IPS-15b (cell line): ENCODE data around the gene IFNA13.

Source experiments
- H3K27me3 ChIP-seq: one replicate; pipeline ENCODE4 v1.6.1; 2013; ENCODE audit warnings: low read length; ENCODE audit not compliant: control insufficient read depth, insufficient read depth
- H3K36me3 ChIP-seq: one replicate; pipeline ENCODE4 v1.6.1; 2013; ENCODE audit warnings: low read length; ENCODE audit not compliant: control insufficient read depth, insufficient read depth
- H3K4me1 ChIP-seq: one replicate; pipeline ENCODE4 v1.6.1; 2013; ENCODE audit warnings: mild to moderate bottlenecking, low read length; ENCODE audit not compliant: control insufficient read depth, insufficient read depth
- H3K4me3 ChIP-seq: one replicate; pipeline ENCODE4 v1.5.1; 2013; ENCODE audit warnings: low read depth, low read length
- H3K9ac ChIP-seq: one replicate; pipeline ENCODE4 v1.6.1; 2013; ENCODE audit warnings: low read depth, mild to moderate bottlenecking, low read length
- H3K9me3 ChIP-seq: one replicate; pipeline ENCODE4 v1.6.1; 2013; ENCODE audit warnings: mild to moderate bottlenecking, low read length; ENCODE audit not compliant: control insufficient read depth, insufficient read depth

Gene IFNA13

DNA sequence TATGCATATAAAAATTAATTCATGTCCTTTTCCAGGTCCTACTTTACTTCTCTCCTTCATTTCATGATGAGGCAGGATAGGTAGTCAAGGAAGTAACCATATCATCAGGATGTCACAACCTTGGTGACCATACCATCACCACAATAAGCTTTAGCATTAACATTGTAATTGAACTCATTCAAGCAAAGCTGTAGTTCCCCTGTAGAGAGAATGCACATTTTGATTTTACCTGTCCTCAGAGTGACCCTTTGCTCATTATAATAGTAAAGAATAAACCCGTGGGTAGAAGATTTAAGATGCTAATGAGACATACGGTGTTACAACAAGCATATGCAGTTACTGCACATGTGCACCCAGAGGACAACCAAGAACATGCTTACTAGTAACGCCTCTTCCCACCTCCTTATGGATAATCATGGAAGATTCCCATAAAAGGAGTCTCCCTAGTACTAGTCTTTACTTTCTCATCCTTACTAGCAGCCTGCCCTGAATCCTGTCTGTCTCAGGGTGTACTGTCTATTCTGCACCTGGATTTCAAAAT is 19.4 kb downstream of the IFNA13 start:
- H3K4me1 ChIP-seq = no peaks in the 10 kb centered on the region
- no peak overlapping the region for H3K9ac ChIP-seq
- no peaks in the 10 kb centered on the region for H3K36me3 ChIP-seq
- H3K9me3 ChIP-seq = no peaks in the 10 kb centered on the region
- H3K27me3 ChIP-seq = no peaks in the 10 kb centered on the region
- no peak overlapping the region for H3K4me3 ChIP-seq

DNA sequence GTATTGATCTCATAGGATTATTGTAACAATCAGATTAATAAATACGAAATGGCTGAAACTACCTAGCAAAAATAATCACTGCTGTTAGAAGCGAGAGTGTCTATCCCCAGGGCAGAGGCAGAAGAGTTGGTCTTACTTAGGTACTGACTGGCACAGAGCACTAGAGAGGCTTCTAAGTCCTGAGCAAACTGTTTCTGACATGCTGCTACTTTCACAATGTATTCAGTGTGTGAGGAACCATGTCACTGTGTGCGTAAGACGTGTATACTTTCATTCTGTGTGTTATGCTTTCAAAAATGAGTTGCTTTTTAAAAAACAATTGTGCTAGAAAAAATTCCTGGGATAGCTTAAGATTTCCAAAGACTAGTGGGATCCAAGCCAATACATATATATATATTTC is 27.1 kb downstream of the IFNA13 start:
- Histone ChIP-seq H3K27me3 (no peaks in the 10 kb centered on the region), H3K9ac (no peak overlapping the region), H3K4me3 (no peak overlapping the region), H3K36me3 (no peaks in the 10 kb centered on the region), H3K9me3 (no peaks in the 10 kb centered on the region), H3K4me1 (peaks cover 3% of the 10 kb centered on the region)

DNA sequence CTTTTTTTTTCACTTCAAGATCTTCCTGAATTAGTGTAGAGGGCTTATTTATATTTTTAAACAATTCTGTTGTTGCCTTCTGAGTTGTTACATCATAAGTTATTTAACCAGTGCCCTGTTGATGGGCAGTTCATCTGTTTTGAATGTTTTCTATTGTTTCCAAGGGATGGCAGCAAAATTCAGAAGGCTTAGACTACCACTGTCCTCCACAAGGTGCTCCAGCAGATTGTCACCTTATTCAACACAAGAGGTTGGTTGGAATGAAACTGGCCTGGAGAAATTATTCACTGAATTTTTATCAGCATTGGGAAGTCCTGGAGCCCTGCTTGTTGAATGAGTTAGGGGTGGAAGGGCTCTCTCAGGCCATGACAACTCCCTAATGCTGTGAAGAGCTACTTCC is 31.4 kb downstream of the IFNA13 start:
- Histone ChIP-seq H3K9me3 (no peaks in the 10 kb centered on the region), H3K27me3 (no peaks in the 10 kb centered on the region), H3K4me1 (peaks cover 8% of the 10 kb centered on the region), H3K4me3 (no peak overlapping the region), H3K9ac (no peak overlapping the region), H3K36me3 (no peaks in the 10 kb centered on the region)

DNA sequence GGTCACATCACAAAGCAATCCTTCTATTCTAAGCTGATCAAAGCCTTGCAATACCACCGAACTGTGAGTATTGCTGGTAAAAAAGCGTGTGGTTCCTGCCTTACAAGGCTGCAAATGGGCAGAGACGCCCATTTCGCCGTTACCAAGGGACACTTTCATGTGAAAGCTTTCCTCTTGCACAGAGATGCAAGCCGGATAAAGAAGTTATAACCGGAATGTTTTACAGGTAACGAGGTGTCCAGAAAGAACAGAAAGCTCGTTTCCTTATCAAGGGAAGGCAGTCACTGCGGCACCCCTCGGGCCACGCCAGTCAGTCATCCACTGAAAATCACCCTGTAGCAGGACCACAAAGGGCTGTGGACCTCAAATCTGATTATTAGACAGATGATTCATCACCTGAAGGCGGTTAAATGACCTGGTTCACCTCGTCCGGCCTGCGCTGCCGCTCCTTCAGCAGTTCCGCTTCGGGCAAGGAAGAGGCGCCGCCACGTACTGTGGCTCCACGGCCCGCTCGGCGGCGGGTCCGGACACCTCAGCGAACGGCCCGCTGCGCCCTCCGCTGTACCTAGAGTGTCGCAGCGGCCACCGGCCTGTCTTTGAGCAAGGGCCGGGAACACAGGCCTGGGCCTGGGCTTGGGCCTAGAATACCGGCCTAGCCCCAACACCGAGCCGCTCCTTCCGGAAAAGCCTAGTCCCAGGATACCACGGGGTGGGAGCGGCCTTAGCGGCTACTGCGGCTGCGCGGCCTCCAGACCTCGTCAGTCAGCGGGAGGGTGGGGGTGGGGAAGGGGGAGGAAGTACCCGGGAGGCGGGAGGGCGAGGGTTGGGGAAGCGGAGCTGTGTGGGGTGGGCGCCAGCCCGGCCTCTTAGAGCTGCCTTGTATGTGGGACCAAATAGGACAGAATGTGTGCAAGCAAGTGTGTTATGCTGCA is 32.9 kb downstream of the IFNA13 start, which contains the start of gene KLHL9:
KLHL9 (minus strand) TSS at position 704 of the 932 bp plus-strand sequence; CDS start at position 159, 545 bp downstream.
- Histone ChIP-seq H3K4me3 (peak within 1 kb of the TSS; percentile 92), H3K9ac (peak within 1 kb of the TSS; percentile 90), H3K4me1 (peaks cover 8% of the 10 kb centered on the region), H3K9me3 (no peaks in the 10 kb centered on the region), H3K27me3 (no peaks in the 10 kb centered on the region), H3K36me3 (no peaks in the 10 kb centered on the region)

DNA sequence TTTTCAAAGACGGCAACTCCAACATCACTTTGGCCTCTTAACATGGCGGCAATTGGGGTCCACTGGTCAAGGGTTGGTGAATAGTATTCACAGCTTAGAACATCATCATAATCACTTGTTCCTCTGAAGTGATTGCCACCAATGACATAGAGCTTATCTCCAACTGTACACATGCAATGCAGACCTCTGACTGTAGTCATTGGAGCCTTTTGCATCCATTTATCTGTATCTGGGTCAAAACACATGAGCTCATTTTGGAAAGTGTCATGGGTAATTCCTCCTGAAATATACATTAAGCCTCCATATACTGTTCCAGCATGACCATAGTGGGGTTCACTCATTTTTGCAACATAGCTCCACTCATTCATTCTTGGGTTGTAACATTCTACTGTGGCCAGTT is 34.6 kb downstream of the IFNA13 start:
- H3K4me1 ChIP-seq = peaks cover 8% of the 10 kb centered on the region
- peak overlapping the region; percentile 22 for H3K4me3 ChIP-seq
- H3K27me3 ChIP-seq = no peaks in the 10 kb centered on the region
- no peaks in the 10 kb centered on the region for H3K36me3 ChIP-seq
- H3K9me3 ChIP-seq = no peaks in the 10 kb centered on the region
- H3K9ac ChIP-seq = no peak overlapping the region

DNA sequence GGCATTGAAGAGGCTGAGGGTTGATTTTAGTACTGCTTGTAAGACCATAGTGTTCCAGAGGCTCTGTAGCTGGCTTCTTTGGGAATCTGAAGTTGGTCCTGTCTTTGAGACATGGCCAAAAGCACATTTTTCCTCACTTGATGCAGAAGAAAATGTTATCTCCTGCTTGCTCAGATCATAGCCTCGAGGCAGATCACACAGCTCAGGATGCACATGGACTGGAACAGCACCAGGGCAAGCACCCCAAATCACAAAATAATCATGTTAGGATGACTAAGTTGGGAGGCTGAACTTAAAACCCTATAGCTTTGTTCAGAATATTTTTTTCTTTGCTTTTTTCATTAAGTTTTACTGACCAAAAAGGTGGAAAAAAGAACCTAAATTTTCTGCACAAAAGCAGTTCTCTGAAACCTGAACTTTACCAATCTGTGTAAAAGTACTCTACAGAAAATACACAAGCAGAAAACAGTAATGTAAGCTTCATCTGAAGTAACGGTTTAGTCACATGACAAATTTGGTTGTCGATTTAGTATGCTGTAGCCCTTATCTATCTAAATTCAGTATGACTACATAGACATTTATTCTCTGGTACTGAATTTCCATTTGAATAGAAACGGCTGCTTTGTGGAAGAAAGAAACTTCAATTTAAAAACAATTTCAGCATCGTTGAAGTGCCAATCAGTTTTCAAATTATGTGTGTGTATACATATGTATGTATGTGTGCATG is 36.0 kb downstream of the IFNA13 start:
- Histone ChIP-seq H3K9ac (no peak overlapping the region), H3K27me3 (no peaks in the 10 kb centered on the region), H3K36me3 (no peaks in the 10 kb centered on the region), H3K4me3 (no peak overlapping the region), H3K4me1 (peaks cover 8% of the 10 kb centered on the region), H3K9me3 (no peaks in the 10 kb centered on the region)

DNA sequence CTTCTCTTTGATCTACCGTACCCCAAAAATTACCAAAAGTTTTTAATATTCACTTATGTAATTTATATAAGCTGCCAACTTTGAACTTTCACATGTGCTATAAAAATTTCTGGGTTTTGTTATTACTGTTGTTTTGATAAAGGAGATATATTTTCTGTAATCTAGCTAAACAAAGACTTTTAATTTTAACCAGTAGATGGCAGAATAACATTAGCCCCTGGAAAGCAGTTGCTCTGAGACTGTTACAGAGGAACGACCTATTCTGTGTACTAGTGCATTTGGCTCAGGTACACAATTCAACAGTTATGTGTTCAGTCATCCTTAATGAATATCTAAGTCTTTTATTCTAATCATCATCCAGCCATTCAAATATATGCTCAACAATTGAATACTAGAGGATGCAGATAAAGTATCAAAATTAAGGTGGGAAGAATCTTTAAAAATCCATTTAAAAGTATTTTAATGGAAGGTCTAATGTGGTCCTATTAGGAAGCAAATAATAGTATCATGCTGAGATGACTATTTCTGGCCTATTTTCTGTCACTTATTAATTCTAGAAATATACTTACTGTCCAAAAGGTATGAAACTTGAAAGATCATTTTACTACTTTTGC is 41.2 kb downstream of the IFNA13 start:
- Histone ChIP-seq H3K4me3 (no peak overlapping the region), H3K9ac (no peak overlapping the region), H3K4me1 (no peaks in the 10 kb centered on the region), H3K36me3 (no peaks in the 10 kb centered on the region), H3K9me3 (no peaks in the 10 kb centered on the region), H3K27me3 (no peaks in the 10 kb centered on the region)

DNA sequence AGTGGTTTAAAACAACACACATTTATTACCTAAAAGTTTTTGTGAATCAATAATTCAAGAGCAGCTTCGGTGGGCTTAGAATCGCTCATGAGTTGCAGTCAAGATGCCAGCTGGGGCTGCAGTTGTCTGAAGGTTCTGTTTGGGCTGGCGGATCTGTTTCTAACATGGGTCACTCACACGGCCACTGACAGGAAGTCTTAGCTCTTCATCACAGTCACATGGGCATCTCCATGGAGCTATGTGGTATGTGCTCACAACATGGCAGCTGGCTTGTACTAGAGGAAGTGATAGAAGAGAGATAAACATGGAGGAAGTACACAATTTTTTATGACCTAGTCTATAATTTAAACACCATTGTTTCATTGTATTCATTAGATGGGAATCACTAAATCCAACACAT is 43.8 kb downstream of the IFNA13 start:
- no peaks in the 10 kb centered on the region for H3K36me3 ChIP-seq
- no peak overlapping the region for H3K9ac ChIP-seq
- H3K9me3 ChIP-seq = no peaks in the 10 kb centered on the region
- H3K27me3 ChIP-seq = no peaks in the 10 kb centered on the region
- no peaks in the 10 kb centered on the region for H3K4me1 ChIP-seq
- no peak overlapping the region for H3K4me3 ChIP-seq

DNA sequence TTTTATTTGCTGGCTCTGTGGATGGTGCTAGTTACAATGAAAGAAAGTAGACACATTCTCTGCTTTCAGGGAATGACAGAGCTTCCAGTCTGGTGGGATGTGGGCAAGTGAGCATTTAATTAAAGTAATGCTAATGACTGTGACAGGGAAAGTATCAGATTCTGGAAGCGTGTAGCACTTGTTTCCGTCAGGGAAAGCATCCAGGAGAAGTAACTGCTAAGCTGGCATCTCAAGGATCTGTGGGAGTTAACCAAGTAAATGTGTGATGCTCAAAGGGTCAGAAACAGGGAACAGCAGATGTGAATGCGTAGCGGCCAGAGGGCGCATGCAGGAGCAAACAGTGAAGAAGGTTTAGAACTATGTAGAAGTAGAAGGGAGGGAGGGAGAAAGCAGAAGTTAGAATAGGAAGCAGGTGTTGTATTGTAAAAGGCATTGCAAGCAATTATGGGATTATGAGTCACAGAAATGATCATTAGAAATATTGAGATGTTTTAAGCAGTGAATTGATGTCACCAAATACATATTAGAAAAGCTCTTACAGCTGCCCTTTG is 44.9 kb downstream of the IFNA13 start:
- no peaks in the 10 kb centered on the region for H3K27me3 ChIP-seq
- no peak overlapping the region for H3K9ac ChIP-seq
- H3K4me1 ChIP-seq = no peaks in the 10 kb centered on the region
- no peaks in the 10 kb centered on the region for H3K36me3 ChIP-seq
- H3K4me3 ChIP-seq = no peak overlapping the region
- H3K9me3 ChIP-seq = no peaks in the 10 kb centered on the region

DNA sequence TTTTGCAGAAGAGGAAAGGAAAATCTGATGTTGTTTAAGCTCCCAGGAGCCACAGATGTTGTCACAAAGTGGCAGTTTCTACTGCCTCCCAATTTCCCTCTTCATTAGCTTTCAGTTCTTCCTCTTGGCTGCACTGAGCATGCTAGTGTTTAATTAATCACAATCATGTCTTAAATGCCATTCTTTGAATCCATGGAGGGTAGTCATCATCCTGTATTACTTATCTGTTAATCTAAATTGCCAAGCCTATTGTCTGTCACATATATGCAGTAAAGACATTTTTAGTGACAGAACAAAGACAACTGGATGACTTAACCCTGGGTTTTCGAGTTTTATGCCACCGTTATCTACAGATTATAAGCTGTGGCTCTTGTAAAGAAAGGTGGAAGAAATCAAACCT is 47.4 kb downstream of the IFNA13 start:
- no peak overlapping the region for H3K4me3 ChIP-seq
- H3K27me3 ChIP-seq = peaks cover 2% of the 10 kb centered on the region
- no peaks in the 10 kb centered on the region for H3K36me3 ChIP-seq
- no peaks in the 10 kb centered on the region for H3K9me3 ChIP-seq
- H3K4me1 ChIP-seq = no peaks in the 10 kb centered on the region
- H3K9ac ChIP-seq = no peak overlapping the region
